H1 (cell line): ENCODE results near the gene PIEZO1. TPM values are rescaled to one million over a fixed set of nuclear protein-coding genes. Genes with fewer than 3 reads are reported as not detected.

Experiments used
- TAF1 ChIP-seq: IDR thresholded peaks from 2 replicates; pipeline ENCODE4 v1.6.1; 2011; ENCODE audit warnings: mild to moderate bottlenecking, low read depth, low read length
- TEAD4 ChIP-seq: IDR thresholded peaks from 2 replicates; pipeline ENCODE4 v1.6.1; 2012; ENCODE audit warnings: low read depth, low read length, inconsistent platforms, mixed read lengths
- polyA plus RNA-seq, 7 experiments: library from polyadenylated mRNA; depleted of rRNA in 3 of 7; stranded (reverse) in 5 of 7; unstranded in 2 of 7; fragments of >200 nt in 5 of 7; fragments of 200-250 nt in 2 of 7; gene quantifications; 1 replicate in 5 of 7; 2 replicates in 1 of 7; 4 replicates in 1 of 7; pipeline versions ENCODE4 v1.2.1 to v1.2.3, GENCODE V29; 2011 to 2013; ENCODE audit warnings: missing spikeins in 2 of 7, mixed read lengths in 2 of 7
- total RNA-seq: library from RNA; stranded (reverse); fragmentation: NEBNext Ultra II Directional; extraction: Animal tissue kit (Norgen Biotek cat#: 25700); gene quantifications from 2 replicates; pipeline ENCODE4 v1.2.1, GENCODE V29; 2021
- TF ChIP-seq, protein P1 (sequence below): IDR thresholded peaks from 2 replicates; pipeline ENCODE4 v1.6.1; 2011; ENCODE audit warnings: low read depth, mild to moderate bottlenecking, low read length; ENCODE audit not compliant: insufficient read depth

Gene PIEZO1
- total and polyA plus RNA-seq, 2 of the 8 experiments (the other 6 are each of a cell fraction or from before 2014, with no cell fraction given): 42.3 to 67.5 TPM

DNA sequence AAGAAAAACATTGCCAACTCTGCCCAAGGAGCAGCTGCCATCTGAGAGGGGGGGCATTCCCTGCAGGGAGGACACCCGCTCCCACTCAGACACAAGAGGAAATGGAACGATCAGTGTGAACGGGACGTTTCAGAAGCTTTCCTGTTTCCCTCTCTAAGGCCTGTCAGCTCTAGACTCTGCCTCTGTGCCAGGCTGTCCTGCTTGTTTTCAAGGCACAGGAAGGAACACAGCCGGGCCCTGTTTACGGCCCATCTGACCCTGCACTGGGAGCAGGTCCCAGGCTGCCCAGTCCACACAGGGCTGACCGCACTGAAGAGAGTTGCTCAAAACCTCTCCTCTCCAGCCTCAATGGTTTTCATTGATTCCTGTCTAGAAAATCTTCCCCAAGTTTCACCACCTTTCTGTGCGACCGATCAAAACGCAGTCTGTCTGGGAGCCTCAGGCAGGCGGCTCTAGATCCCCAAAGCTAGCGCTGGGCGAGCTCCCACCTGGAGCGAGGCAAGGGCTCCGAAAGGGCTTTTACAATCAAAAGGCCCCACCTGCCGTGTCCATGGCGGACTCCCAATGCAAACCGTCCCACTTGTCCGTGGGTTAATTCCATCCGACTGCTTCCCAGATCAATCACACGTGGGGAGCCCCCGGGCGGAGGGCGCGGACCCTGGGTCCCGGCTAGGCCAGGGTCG, 1.5 kb downstream of the PIEZO1 start (continued):
- TF ChIP-seq TEAD4: no peak
- TF ChIP-seq TAF1: no peak
- TF ChIP-seq, protein P1, sequence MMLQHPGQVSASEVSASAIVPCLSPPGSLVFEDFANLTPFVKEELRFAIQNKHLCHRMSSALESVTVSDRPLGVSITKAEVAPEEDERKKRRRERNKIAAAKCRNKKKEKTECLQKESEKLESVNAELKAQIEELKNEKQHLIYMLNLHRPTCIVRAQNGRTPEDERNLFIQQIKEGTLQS: no peak
